ENCODE results near the gene FBXO21.
"Not testable (repeated sequence)": the region's sequence is repeated elsewhere in the genome, so short reads cannot be mapped to it uniquely, and the experiment has no call there.

Gene FBXO21

GRCh38 chr12:117130801-117131200 is 59.5 kb downstream of the FBXO21 start:
- DNase-seq, result no peak

DNA sequence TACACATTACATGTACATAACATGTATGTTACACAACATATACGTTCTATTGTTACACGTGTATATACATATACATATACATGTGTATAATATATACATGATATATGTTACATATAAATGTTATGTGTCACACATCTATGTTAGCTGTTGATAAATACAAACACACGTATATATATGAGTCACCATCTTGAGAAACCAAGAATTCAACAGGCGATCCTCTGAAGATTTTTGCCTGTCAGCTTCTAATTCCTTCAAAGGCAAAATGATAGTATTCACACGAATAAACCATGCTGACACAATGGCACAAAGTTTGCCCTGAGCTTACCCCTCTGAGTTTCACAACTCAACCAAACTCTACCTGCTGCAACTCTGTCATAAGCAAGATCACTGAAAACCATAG is 60.9 kb downstream of the FBXO21 start:
- no peak for DNase-seq

DNA sequence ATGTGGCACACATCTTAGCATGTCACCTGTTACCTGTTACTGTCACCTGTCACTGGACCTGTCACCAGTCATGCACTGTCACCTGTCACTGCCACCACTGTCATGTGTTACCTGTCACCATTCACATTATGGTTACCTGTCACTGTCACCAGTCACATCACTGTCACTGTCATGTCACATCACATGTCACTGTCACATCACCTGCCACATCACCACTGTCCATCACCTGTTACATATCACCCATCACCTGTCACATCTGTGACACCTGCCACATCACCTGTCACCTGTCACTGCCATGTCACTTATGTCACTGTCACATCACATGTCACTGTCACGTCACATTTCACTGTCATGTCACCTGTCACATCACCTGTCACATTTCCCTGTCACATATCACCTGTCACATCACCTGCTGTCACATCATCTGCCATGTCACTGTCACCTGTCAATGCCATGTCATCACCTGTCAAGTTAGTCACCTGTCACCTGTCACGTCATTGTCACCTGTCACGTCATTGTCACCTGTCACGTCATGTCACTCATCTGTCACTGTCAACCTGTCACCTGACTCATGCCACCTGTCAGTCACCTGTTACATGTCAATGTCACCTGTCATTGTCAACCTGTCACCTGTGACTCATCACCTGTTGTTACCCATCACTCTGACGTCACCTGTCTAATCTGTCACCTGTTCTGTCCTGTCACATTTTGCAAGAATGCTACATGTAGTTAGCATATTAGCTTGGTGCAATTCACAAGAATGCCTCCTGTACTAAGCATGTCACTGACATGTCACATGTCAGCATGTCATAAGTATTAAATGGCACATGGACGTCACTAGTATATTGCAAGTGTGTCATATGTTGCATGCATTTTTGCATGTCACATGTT is 62.1 kb downstream of the FBXO21 start:
- DNase-seq, result no peak

DNA sequence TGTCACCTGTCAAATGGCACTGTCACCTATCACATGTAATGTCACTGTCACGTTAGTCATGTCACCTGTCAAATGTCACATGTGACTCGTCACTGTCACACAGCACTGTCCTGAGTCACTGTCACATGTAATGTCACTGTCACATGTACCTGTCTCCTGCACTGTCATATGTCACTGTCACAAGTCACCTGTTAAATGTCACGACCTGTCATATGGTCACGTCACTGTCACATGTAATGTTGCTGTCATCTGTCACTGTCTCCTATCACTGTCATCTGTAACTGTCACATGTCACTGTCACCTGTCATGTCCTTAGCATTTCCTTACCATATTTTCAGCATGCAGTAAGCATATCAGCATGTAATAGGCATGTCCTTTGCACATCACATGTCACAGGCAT is 63.9 kb downstream of the FBXO21 start:
- DNase-seq, result no peak

GRCh38 chr12:117125767-117126166 is 64.5 kb downstream of the FBXO21 start:
- no peak for DNase-seq

- DNase-seq, result no peak
Observed at GRCh38 chr12:117125272-117125613, 65.0 kb downstream of the FBXO21 start.

DNA sequence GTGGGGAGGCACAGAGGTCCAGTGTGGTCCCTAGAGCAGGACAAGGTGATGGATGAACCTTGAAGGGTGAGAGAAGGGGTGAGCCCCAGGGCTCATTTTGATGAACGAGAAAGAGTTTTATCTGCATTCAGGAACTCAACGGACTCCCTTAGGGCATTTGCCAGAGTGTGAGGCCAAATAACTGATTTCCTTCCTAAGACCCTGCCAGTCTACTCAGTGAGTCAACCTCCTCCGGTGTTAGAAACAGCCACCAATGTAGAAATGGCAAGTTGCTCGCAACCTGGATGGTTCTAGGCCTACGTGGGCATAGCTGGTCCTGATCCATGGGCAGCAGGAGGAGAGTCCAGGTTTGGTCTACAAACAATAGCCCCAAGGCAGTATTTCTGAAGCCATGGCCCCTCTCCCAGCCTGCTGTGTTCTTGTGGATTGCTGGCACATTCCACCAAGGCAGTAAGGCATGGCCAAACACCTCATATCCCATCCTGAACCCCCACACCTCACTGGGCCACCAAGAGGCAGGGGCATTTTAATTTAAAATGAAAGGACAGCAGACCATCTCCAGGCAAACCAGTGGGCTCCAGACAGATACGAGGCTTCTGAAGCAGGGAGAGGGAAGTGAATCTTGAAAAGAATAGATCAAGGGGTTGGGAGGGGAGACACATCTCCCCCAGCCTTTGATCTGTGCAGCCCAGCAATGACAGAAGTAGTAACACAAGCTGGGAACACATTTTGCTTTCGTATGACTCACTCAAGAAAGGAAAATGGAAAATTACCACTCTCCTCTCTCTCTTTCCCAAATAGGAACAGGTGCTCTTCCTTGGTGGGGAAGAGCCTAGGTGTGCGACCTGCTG is 65.6 kb downstream of the FBXO21 start:
- no peak for DNase-seq

GRCh38 chr12:117121441-117121840 is 68.8 kb downstream of the FBXO21 start:
- DNase-seq, result no peak

- DNase-seq, result no peak
Observed at GRCh38 chr12:117120787-117121186, 69.5 kb downstream of the FBXO21 start.

DNA sequence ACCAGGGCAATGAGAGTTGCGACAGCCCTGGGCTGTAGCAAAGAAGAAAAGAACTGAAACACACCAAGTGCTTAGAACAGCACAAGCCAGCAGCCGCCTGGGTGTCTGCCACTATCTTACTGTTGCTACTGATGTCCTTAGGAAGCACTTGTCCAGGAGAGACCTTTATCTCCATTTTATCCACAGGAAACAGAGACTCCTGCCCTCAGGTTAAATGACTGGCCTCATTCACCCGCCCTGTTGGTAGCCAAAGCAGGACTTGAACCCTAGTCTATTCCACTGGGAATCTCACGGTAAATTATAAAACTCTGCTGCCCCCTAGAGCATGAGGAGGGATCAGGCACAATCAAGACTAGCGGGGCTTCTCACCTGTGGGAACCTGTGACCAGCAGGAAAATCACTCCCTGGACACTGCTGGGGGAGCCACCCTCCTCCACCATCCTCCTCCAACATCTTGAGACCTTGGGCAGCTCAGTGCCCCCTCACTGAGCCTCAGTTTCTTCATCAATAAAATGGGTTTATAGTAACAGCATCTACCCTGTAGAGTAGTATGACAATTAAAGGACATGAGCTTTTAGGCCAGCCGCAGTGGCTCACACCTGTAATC is 70.6 kb downstream of the FBXO21 start:
- DNase-seq, result peak; percentile 61

GRCh38 chr12:117118838-117119591 is 71.3 kb downstream of the FBXO21 start:
- DNase-seq, result no peak

DNA sequence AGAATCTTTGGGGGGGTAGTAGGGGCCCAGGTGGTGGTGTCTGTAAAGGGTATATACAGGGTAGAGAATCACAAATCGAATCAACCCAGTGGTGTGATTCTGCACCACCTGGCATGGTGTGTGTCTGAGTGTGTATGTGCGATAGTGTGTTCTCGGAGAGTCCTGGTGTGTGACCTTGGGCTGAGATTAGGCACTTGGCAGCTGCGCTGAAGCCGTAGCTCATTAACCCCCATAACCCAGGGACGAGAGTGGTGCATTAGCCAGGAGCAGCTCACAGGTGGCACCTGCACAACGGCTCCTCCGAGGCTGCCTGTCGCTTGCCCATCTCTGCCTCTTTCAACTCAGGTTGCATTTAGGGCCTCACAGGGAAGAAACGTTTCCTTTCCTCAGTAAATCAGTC is 75.5 kb downstream of the FBXO21 start:
- no peak for DNase-seq

DNA sequence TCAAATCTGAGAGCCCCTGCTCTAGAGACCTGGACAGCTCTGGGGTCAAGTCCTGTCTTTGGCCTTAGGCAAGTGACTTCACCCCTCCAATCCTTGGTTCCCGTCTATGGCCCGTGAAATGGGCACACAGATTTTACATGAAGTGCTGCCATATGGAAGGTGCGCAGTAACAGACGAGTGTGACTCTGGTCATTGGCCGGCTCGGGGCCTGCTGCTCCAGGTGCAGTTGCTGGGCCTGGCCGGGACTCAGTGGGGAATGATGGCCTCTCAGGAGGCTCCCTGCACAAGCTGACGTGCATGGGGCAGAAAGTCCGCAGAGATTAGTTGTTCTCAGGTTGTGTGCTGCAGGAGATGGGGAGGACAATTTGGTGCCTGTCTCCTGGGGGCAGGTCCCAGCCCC is 77.0 kb downstream of the FBXO21 start:
- no peak for DNase-seq

- DNase-seq, result no peak
Observed at GRCh38 chr12:117111821-117112595, 78.3 kb downstream of the FBXO21 start.

GRCh38 chr12:117111386-117111785 is 78.9 kb downstream of the FBXO21 start:
- DNase-seq, result no peak

GRCh38 chr12:117109943-117110635 is 80.2 kb downstream of the FBXO21 start:
- DNase-seq, result no peak

- DNase-seq, result peak; percentile 45
Observed at GRCh38 chr12:117105902-117106301, 84.4 kb downstream of the FBXO21 start.

GRCh38 chr12:117104003-117104402 is 86.3 kb downstream of the FBXO21 start:
- not testable (repeated sequence) for DNase-seq

- DNase-seq, result no peak
Observed at GRCh38 chr12:117102800-117103181, 87.5 kb downstream of the FBXO21 start.

DNA sequence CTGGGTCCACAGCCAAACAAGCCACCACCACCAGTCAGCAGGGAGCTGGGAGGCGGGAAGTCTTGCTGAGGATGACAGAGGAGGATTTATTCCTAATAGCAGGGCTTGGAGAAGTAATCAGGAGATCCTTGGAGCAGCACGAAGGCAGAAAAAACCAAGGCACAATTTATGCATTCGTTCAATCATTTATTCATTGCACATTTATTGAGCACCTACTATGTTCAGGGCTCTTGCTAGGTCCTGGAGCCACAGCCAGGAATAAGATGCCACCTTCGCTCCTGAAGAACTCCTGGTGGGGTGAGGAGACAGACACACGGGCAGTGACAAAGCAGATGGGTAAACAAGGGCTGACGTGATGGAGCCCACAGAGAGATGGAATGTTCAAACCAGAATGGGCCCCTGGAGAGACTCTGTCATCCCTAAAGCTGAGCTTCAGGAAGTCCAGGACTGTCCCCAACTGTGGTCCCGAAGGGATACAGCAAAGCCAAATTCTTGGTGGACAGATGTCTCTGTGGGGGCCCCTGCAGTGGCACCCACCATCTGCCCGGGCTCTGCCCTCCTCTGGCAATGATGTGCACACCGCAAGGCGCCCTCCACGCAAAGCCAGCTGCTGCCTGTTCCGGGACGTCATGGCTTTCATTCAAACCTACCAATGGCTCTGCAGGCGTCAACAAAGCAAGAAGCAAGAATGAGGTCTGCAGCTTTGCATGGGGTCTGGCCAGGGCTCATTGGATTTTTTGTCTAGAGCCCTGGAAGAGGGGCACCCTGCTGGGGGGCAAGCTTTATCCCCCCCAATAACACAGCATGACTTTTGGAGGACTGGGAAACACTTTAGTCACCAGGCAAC is 88.1 kb downstream of the FBXO21 start:
- no peak for DNase-seq

Measured in stimulated activated CD8-positive, alpha-beta memory T cell treated with anti-CD3 and anti-CD28 coated beads, Interleukin-4, amount 100 ng/mL, for 48 hours (primary cell).